Heart right ventricle (tissue), 16 donors: Measurements from ENCODE around the gene RCAN2. TPM values are rescaled to one million over a fixed set of nuclear protein-coding genes. Genes with fewer than 3 reads are reported as not detected.

Source experiments
- ATAC-seq, 8 donors: fragments of 200-7000 bp; cut with Tn5 transposase; one replicate each; pipeline ENCODE4 v1.9.1; 2020; ENCODE audit warnings: mild to moderate bottlenecking in 8 of 8, moderate library complexity in 8 of 8, moderate number of reproducible peaks in 1 of 8
- DNase-seq, 2 donors: peaks; one replicate each; pipeline ENCODE4 v3.0.0-alpha.2; 2020
- H3K27ac ChIP-seq, 10 donors: fragments of 200-600 bp; sonication (generic) in 2 of 10; one replicate each; pipeline versions ENCODE4 v1.5.0 to v1.8.0; 2020 to 2022; ENCODE audit warnings: mild to moderate bottlenecking in 3 of 10
- H3K27me3 ChIP-seq, 7 donors: fragments of 200-600 bp; one replicate each; pipeline ENCODE4 v1.8.0; 2021 to 2022; ENCODE audit warnings: mild to moderate bottlenecking in 2 of 7
- H3K36me3 ChIP-seq, 9 donors: fragments of 200-600 bp; sonication (generic) in 1 of 9; one replicate each; pipeline versions ENCODE4 v1.5.0 to v1.8.0; 2020 to 2022; ENCODE audit warnings: mild to moderate bottlenecking in 2 of 9
- H3K4me1 ChIP-seq, 9 donors: fragments of 200-600 bp; sonication (generic) in 1 of 9; one replicate each; pipeline versions ENCODE4 v1.5.0 to v1.8.0; 2020 to 2022; ENCODE audit warnings: mild to moderate bottlenecking in 4 of 9
- H3K4me3 ChIP-seq, 10 donors: fragments of 200-600 bp; sonication (generic) in 2 of 10; one replicate each; pipeline versions ENCODE4 v1.5.0 to v1.8.0; 2020 to 2022; ENCODE audit warnings: mild to moderate bottlenecking in 7 of 10, moderate library complexity in 2 of 10
- H3K9me3 ChIP-seq, 11 donors: fragments of 200-600 bp in 10 of 11; sonication (generic) in 2 of 11; one replicate each; pipeline versions ENCODE4 v1.5.0 to v1.8.0; 2013 to 2022; ENCODE audit warnings: mild to moderate bottlenecking in 2 of 11, control low read depth in 1 of 11, moderate library complexity in 1 of 11
- CTCF ChIP-seq, 9 donors: fragments of 200-600 bp; sonication (generic) in 2 of 9; IDR thresholded peaks; one replicate each; pipeline versions ENCODE4 v1.5.0 to v1.8.0; 2021 to 2022; ENCODE audit warnings: antibody characterized with exemption in 9 of 9, mild to moderate bottlenecking in 5 of 9, moderate library complexity in 1 of 9
- WGBS, 2 donors: extraction: QIAGEN DNeasy Blood & Tissue Kit; methylation state at CpG; one replicate each; pipeline ENCODE4 v1.1.7; 2013; ENCODE audit warnings: inconsistent platforms in 1 of 2; 5-methylcytosine and 5-hydroxymethylcytosine counted together
- intact Hi-C, 10 donors: fragments of 100-400 bp; cut with DNase I; formaldehyde crosslinking; loops; one replicate each; pipeline versions ENCODE4 v1.11.1 to v1.14.2; 2022
- polyA plus RNA-seq, 2 donors: library from polyadenylated mRNA; stranded (reverse); fragments of 200-250 nt; gene quantifications; one replicate each; pipeline ENCODE4 v1.2.3, GENCODE V29; 2013
- total RNA-seq, 10 donors: library from RNA; stranded (reverse); fragmentation: NEBNext Ultra II Directional in 3 of 10; extraction: Animal tissue kit (Norgen Biotek cat#: 25700) in 3 of 10; gene quantifications; one replicate each; pipeline versions ENCODE4 v1.2.1 to v1.2.4, GENCODE V29; 2021 to 2023
- donor health status: Arrhythmogenic right ventricular cardiomyopathy.
- donor health status: ischemic (EF 13 %, LVEDD 7.1; RV severe dilation, severe dysfunction).
- donor health status: healthy with polysubstance abuse.
- donor health status: DM: no; HTN: yes; CAD: no.
- donor health status: DM: no; HTN: no; CAD: no.
- donor health status: ischemic (EF 25% LVEDD 6.9; RV normal size, moderate dysfunction).
- donor health status: ischemic (EF 25% LVEDD 5.7; RV mildly dilated, moderate dysfunction).
- donor health status: healthy.
- donor health status: DM: yes; HTN: yes; CAD: no.
- donor health status: Ischemic cardiomyopathy.
- donor health status: ischemic (EF 35%, LVEDD 5.7; RV mildly dilated, moderate dysfunction).
- donor health status: nonischemic (EF 11% LVEDD 7.7; RV severe dilation, severe dysfunction).
- donor health status: DM: yes; HTN: yes; CAD: no.
- donor health status: PGD.
- donor health status: ischemic (EF 29% LVEDD 5.4; RV normal size, mild dysfunction).
- donor health status: nonischemic (EF 23%, LVEDD 6.1; RV moderate dilation, normal function).

The RCAN2 gene
- total and polyA plus RNA-seq, 12 donors = 51.0 to 352 (median 298) TPM

GRCh38 chr6:46296586-46296985 lies 194.7 kb downstream of the RCAN2 start:
- Histone ChIP-seq H3K27ac (no peak overlapping the region), H3K27me3 (no peaks in the 10 kb centered on the region), H3K4me3 (no peak overlapping the region), H3K4me1 (peaks cover 0 to 42% (median 14%) of the 10 kb centered on the region in 9 donors), H3K36me3 (no peaks in the 10 kb centered on the region), H3K9me3 (peaks cover 0 to 9% (median 0%) of the 10 kb centered on the region in 11 donors)
- WGBS, 2 donors = 0 to 46% methylated on average over 1 of the region's 1 CpG
- intact Hi-C loops = no loop called here
- TF ChIP-seq CTCF (IDR thresholded peaks at IDR 0.05) = no peak
- ATAC-seq = no peak
- DNase-seq = no peak

GRCh38 chr6:46293641-46294316 lies 197.5 kb downstream of the RCAN2 start:
- 87 to 88% methylated on average over 5 of the region's 5 CpGs for WGBS, 2 donors
- H3K36me3 ChIP-seq = no peaks in the 10 kb centered on the region
- no peak for TF ChIP-seq CTCF (IDR thresholded peaks at IDR 0.05)
- DNase-seq (no peak), ATAC-seq (no peak)
- intact Hi-C loops = no loop called here
- H3K4me1 ChIP-seq = peaks cover 5 to 70% (median 33%) of the 10 kb centered on the region in 9 donors
- H3K27me3 ChIP-seq = no peaks in the 10 kb centered on the region
- peak overlapping the region in 1 of 10 donors; percentile 0 for H3K27ac ChIP-seq
- no peak overlapping the region for H3K4me3 ChIP-seq
- peaks cover 0 to 2% (median 0%) of the 10 kb centered on the region in 11 donors for H3K9me3 ChIP-seq

DNA sequence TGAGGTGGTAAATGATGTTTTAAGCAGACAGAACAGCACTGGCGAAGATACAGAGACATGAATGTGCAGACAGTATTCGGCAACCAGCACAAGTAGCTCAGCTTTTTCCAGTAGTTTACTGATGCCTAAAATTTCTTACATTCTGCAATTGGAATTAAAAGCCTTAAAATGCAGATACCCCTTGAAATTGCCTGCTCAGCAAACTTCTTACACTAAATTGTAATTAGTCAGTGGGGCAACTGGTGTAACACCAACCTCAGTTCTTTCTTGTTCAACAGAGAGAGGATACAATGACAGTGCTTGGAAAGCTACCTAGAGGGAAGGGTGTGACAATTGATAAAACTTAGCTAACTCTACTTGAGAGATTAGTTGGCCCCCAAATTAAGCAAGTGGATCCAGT lies 199.4 kb downstream of the RCAN2 start:
- Histone ChIP-seq H3K36me3 (no peaks in the 10 kb centered on the region), H3K9me3 (no peaks in the 10 kb centered on the region), H3K4me1 (peaks cover 7 to 74% (median 47%) of the 10 kb centered on the region in 9 donors), H3K27me3 (no peaks in the 10 kb centered on the region), H3K4me3 (no peak overlapping the region), H3K27ac (peak overlapping the region in 1 of 10 donors; percentile 67)
- intact Hi-C loops = no loop called here
- no peak for TF ChIP-seq CTCF (IDR thresholded peaks at IDR 0.05)
- DNase-seq (no peak), ATAC-seq (no peak)
- WGBS, 2 donors = 92 to 94% methylated on average over 2 of the region's 2 CpGs

GRCh38 chr6:46291275-46291633 lies 200.0 kb downstream of the RCAN2 start:
- H3K36me3 ChIP-seq = no peaks in the 10 kb centered on the region
- no peaks in the 10 kb centered on the region for H3K27me3 ChIP-seq
- no peak for TF ChIP-seq CTCF (IDR thresholded peaks at IDR 0.05)
- intact Hi-C loops = no loop called here
- 9 to 12% methylated on average over 2 of the region's 2 CpGs for WGBS, 2 donors
- H3K9me3 ChIP-seq = no peaks in the 10 kb centered on the region
- H3K4me1 ChIP-seq = peaks cover 7 to 71% (median 47%) of the 10 kb centered on the region in 9 donors
- DNase-seq (no peak), ATAC-seq (peak in 2 of 8 donors; percentile 24 to 36)
- no peak overlapping the region for H3K4me3 ChIP-seq
- peak overlapping the region in 6 of 10 donors; percentile 1 to 67 (median 29) for H3K27ac ChIP-seq
